ENCODE measurements around the gene MYO19.
"Not testable (repeated sequence)": the region's sequence is repeated elsewhere in the genome, so short reads cannot be mapped to it uniquely, and the experiment has no call there.

The MYO19 gene

GRCh38 chr17:36468903-36469635 lies 65.6 kb downstream of the MYO19 start:
- DNase-seq (ENCODE audit: low spot score) = no peak

DNA sequence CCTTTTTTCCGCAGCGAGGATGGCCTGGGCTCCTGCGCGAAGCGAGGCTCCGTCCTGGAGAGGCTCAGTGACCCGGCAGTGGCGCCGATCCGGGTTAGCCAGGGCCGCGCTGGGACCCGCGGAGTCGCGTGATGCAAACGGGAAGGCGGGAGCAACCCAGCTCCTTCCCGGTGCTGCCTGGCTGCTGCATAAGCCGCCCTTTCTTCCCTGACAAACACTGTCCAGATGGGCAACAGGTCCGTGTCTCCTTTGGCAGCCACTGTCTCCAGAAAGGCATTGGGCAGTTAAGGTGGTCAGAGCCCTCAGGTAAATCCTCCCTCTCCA lies 69.9 kb downstream of the MYO19 start:
- no peak for DNase-seq (ENCODE audit: low spot score)

- no peak for DNase-seq (ENCODE audit: low spot score)
Measured at GRCh38 chr17:36463916-36464764, 70.5 kb downstream of the MYO19 start.

GRCh38 chr17:36461330-36462110 lies 73.1 kb downstream of the MYO19 start:
- DNase-seq (ENCODE audit: low spot score) = no peak

DNA sequence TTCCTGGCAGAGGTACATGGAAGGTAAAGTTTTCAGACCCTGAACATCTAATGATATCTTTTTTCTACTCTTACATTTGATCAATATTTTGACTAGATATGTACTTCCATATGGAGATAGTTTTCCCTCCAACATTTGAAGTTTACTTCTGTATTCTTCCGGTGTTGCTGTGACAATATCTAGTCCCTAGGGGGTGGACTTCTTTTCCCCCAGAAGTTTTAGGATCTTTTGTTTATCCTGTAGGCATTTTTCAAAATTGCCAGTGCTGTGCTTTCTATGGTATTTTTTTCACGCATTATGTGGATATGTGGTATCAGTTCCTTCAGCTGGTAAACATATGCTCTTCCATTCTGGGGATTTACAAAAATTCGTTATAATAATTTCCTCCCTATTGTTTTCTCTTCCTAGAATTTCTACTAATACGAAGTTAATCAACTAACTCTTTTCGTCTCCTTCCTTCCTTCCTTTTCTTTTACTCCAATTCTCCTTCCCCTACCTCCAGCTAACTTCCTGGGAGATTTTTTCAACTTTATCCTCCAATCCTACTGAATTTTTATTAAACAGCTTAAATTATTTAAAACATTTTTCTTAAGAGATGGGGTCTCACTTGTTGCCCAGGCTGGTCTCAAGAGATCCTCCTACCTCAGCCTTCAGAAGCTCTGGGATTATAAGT lies 74.3 kb downstream of the MYO19 start:
- no peak for DNase-seq (ENCODE audit: low spot score)

DNA sequence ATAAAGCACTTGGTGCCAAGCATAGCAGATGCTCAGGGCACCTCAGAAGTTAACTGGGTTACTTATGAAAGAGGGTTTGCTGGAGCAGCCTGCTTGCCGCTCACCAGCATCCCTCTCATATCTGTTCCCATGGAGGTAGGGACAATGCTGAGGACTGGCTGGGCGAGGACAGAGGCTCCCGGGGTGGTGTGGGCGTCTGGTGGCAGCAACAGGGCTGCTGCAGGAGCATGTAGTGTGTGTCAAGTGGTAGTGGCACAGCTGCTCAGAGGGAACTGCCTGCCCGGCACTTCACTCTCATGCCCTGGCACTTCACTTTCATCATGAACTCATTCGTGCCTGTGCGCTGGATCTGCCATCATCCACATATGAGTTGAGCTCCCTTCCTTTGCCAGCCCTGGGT lies 75.1 kb downstream of the MYO19 start:
- no peak for DNase-seq (ENCODE audit: low spot score)

- DNase-seq (ENCODE audit: low spot score) = no peak
Measured at GRCh38 chr17:36459045-36459444, 75.6 kb downstream of the MYO19 start.

DNA sequence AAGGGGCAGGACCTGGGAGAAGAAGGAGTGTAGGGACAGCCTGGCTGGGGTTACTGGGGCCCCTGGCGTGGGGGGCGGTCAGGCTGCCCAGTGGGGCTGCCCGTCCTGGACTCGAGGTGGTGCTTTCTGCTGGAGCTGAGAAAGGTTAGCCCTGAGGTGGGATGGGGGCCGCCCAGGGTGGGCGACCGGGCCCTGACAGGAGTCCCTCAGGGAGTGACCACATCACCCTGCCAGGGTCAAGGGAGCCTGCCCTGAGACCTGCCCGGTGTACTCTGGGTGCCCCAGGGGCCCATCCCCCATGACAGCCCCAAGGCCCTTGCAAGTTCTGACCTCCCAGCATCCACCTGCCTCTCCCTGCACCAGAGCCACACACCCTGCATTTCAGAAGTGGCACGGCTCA lies 77.0 kb downstream of the MYO19 start:
- DNase-seq (ENCODE audit: low spot score) = not testable (repeated sequence)

DNA sequence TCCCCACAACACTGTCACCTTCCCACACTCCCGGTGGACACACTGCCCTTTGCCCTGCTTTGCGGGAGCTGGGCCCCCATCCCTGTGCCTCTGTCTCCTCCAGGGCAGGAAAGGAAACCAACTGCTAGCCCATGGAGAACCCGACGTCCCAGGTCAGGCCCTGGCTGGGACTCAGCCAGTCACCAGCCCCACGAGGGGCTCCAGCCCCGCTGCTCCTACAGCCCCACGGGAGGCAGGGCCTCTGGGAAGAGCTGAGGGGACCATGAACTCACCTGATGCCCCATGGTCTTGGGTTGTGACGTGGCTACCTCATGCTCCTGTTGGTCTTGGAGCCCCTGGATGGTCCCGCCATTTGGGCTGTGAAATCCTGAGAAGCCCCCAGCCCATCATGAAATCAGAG lies 81.8 kb downstream of the MYO19 start:
- not testable (repeated sequence) for DNase-seq (ENCODE audit: low spot score)

GRCh38 chr17:36449997-36450396 lies 84.7 kb downstream of the MYO19 start:
- DNase-seq (ENCODE audit: low spot score) = not testable (repeated sequence)

Data from putamen (tissue), 1 donor.